IPS DF 19.7 (cell line): ENCODE measurements around the gene CELA2A.

ENCODE experiments used
- DNase-seq: peaks from one replicate; pipeline ENCODE4 v3.0.0-alpha.2; 2013; ENCODE audit warnings: low read depth, low spot score

Gene CELA2A

GRCh38 chr1:15456313-15456954, at the start of gene CELA2A:
CELA2A (plus strand) TSS chr1:15456732; CDS start chr1:15456754, 22 bp downstream.
- DNase-seq, result no peak

GRCh38 chr1:15407580-15407979, 49.0 kb upstream of the CELA2A start:
- DNase-seq, result no peak

- DNase-seq, result no peak
These were observed 47.6 kb upstream of the CELA2A start for GRCh38 chr1:15408890-15409387.

GRCh38 chr1:15409388-15410222, 46.9 kb upstream of the CELA2A start, which contains the start of gene EFHD2:
EFHD2 (plus strand) TSS chr1:15409888; CDS start chr1:15409972, 84 bp downstream.
- DNase-seq, result no peak

GRCh38 chr1:15410223-15410883, 46.2 kb upstream of the CELA2A start:
- DNase-seq, result no peak

GRCh38 chr1:15410884-15411245, 45.7 kb upstream of the CELA2A start:
- DNase-seq, result no peak

- no peak for DNase-seq
These were observed 44.9 kb upstream of the CELA2A start for GRCh38 chr1:15411593-15412137.

- DNase-seq, result no peak
These were observed 44.2 kb upstream of the CELA2A start for GRCh38 chr1:15412175-15412800.

- DNase-seq, result no peak
These were observed 43.7 kb upstream of the CELA2A start for GRCh38 chr1:15412843-15413242.

- DNase-seq, result no peak
These were observed 42.7 kb upstream of the CELA2A start for GRCh38 chr1:15413563-15414444.

GRCh38 chr1:15414445-15414983, 42.0 kb upstream of the CELA2A start:
- DNase-seq, result no peak

- no peak for DNase-seq
These were observed 39.2 kb upstream of the CELA2A start for GRCh38 chr1:15417059-15417934.

GRCh38 chr1:15418806-15419515, 37.6 kb upstream of the CELA2A start:
- no peak for DNase-seq

GRCh38 chr1:15420853-15421465, 35.6 kb upstream of the CELA2A start:
- no peak for DNase-seq

GRCh38 chr1:15422871-15423270, 33.7 kb upstream of the CELA2A start:
- no peak for DNase-seq

- no peak for DNase-seq
These were observed 33.0 kb upstream of the CELA2A start for GRCh38 chr1:15423355-15424077.

- DNase-seq, result no peak
These were observed 32.3 kb upstream of the CELA2A start for GRCh38 chr1:15424146-15424667.
